IPS-20b (cell line): ENCODE measurements around the gene GIMAP4.
"Not testable (repeated sequence)": the region's sequence is repeated elsewhere in the genome, so short reads cannot be mapped to it uniquely, and the experiment has no call there.

ENCODE experiments used
- H3K27ac ChIP-seq: one replicate; pipeline ENCODE4 v1.5.1; 2013; ENCODE audit warnings: low read length
- H3K27me3 ChIP-seq: 2 replicates; pipeline ENCODE4 v1.6.1; 2013; ENCODE audit warnings: mild to moderate bottlenecking, low read length, inconsistent platforms; ENCODE audit not compliant: insufficient read depth
- H3K36me3 ChIP-seq: 2 replicates; pipeline ENCODE4 v1.6.1; 2013; ENCODE audit warnings: low read depth, mild to moderate bottlenecking, inconsistent platforms, low read length, moderate library complexity; ENCODE audit not compliant: insufficient read depth
- H3K4me1 ChIP-seq: 2 replicates; pipeline ENCODE4 v1.6.1; 2013; ENCODE audit warnings: mild to moderate bottlenecking, control low read depth, inconsistent platforms, low read length, moderate library complexity; ENCODE audit not compliant: insufficient read depth
- H3K4me3 ChIP-seq: 2 replicates; pipeline ENCODE4 v1.5.1; 2013; ENCODE audit warnings: mild to moderate bottlenecking, low read length, inconsistent platforms
- H3K9ac ChIP-seq: 2 replicates; pipeline ENCODE4 v1.6.1; 2013; ENCODE audit warnings: low read depth, mild to moderate bottlenecking, inconsistent platforms, low read length, moderate library complexity
- H3K9me3 ChIP-seq: 2 replicates; pipeline ENCODE4 v1.6.1; 2013; ENCODE audit warnings: mild to moderate bottlenecking, low read depth, low read length, inconsistent platforms; ENCODE audit not compliant: insufficient read depth

GIMAP4 gene

DNA sequence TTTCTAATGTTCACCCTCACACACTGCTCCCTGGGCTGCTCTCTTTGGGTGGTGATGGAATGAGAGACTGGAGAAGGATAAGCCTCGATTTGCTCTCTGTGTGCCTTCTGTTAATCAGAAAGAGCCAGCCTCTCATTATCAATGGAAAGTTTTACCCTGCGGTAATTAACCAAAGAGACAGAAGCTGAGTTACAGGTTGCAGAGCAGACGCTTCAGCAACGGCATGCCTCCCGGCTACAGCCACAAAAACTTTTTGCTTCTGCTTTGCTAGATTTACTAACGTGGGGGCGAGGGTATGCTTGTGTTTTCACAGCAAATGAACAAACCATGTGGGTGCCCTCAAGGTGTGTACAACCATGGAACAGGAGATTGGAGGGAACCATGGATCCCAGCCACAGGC, 18.0 kb downstream of the GIMAP4 start:
- H3K27ac ChIP-seq: no peak overlapping the region
- H3K9me3 ChIP-seq: peaks cover 11% of the 10 kb centered on the region
- no peak overlapping the region for H3K4me3 ChIP-seq
- H3K4me1 ChIP-seq: no peaks in the 10 kb centered on the region
- no peak overlapping the region for H3K9ac ChIP-seq
- no peaks in the 10 kb centered on the region; the same call in 1 of the 2 replicates for H3K27me3 ChIP-seq
- no peaks in the 10 kb centered on the region for H3K36me3 ChIP-seq

DNA sequence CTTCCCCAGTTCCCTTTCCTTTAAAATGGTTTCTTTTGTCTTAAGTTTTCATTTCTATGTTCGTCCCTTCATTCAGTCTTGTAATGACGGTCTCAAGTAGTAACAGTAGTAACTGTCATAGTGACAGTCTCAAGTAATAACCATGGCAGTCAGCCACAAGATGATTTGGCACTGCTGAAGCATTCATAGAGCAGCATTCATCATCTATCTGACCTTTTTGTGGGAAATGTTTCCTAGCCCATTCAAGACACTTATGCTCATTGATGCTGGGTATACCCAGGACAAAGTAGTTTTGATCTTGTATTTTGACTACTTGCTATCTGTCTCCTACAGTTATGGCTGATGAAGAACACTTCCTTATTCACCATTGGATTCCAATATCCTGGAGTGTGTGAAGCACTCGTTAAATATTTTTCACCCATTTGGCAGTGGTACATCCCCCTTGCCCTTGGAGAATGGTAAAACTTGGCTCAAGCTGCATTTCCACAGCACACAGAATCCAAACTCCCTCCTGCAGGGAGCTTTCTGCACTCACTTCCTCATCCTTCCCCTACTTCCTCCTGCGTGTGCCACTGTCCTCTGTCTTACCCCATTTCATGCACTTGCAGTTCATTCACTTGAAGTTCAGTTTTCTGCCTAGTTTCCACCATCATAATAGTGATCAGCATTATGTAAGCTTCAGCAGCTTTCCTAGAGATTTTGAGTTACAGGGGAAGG, 19.0 kb downstream of the GIMAP4 start:
- H3K9ac ChIP-seq: no peak overlapping the region
- peaks cover 3% of the 10 kb centered on the region; the same call in 1 of the 2 replicates for H3K9me3 ChIP-seq
- no peak overlapping the region for H3K4me3 ChIP-seq
- no peaks in the 10 kb centered on the region; the same call in 1 of the 2 replicates for H3K27me3 ChIP-seq
- no peak overlapping the region for H3K27ac ChIP-seq
- H3K36me3 ChIP-seq: no peaks in the 10 kb centered on the region
- no peaks in the 10 kb centered on the region for H3K4me1 ChIP-seq

DNA sequence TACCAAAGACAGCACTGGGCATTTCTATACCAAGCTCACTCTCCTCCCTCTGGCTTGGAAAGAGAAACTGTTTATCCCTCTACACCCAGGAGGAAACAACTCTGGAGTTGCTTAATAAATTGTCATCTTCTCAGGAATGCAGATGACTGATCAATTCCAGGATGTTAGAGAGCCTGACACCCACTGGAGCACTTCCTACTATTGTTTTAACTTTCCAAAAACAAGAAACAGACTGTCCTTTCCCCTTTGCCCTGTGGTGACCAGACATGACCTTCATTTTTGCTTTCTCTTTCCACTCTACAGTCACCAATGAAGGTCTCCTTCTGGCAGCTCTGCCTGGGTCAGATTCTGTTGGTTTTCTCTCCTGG, 19.6 kb downstream of the GIMAP4 start:
- Histone ChIP-seq H3K4me3 (no peak overlapping the region), H3K9ac (no peak overlapping the region)

DNA sequence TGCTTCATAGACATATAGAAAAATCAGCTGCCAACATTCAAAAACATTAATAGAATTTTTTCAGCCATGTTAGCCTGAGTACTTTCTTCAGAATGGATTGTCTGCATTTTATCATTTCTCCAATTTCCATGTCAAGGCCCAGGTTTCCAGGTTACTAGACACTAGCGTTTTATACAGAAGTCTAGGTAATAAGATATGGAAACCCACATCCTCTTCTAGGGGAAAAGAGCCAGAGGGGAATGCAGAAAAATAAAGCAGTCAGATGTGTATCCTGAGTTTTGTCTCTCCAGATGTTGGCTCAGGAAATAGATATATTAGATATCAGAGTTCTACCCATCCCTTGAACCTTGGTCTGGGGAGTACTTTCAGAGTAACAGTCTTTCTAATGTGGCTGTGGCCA, 20.4 kb downstream of the GIMAP4 start:
- H3K27me3 ChIP-seq: no peaks in the 10 kb centered on the region; the same call in 1 of the 2 replicates
- H3K4me1 ChIP-seq: no peaks in the 10 kb centered on the region
- H3K36me3 ChIP-seq: no peaks in the 10 kb centered on the region
- no peak overlapping the region for H3K9ac ChIP-seq
- H3K27ac ChIP-seq: no peak overlapping the region
- H3K9me3 ChIP-seq: no peaks in the 10 kb centered on the region; the same call in 1 of the 2 replicates
- H3K4me3 ChIP-seq: no peak overlapping the region

More for the DNA sequence above, 19.6 kb downstream of the GIMAP4 start:
- H3K27me3 ChIP-seq: no peaks in the 10 kb centered on the region; the same call in 1 of the 2 replicates
- H3K27ac ChIP-seq: no peak overlapping the region
- H3K4me1 ChIP-seq: no peaks in the 10 kb centered on the region
- H3K9me3 ChIP-seq: no peaks in the 10 kb centered on the region; the same call in 1 of the 2 replicates
- H3K36me3 ChIP-seq: no peaks in the 10 kb centered on the region

DNA sequence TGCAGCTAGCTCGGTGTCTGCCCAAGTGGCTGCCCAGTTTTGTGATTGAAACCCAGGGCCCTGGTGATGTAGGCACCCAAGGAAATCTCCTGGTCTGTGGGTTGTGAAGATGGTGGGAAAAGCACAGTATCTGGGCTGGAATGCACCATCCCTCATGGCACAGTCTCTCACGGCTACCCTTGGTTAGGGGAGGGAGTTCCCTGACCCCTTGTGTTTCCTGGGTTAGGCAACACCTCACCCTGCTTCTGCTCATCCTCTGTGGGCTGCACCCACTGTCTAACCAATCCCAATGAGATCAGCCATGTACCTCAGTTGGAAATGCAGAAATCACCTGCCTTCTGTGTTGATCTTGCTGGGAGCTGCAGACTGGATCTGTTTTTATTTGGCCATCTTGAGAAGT, 27.6 kb downstream of the GIMAP4 start:
- no peaks in the 10 kb centered on the region for H3K36me3 ChIP-seq
- no peak overlapping the region for H3K27ac ChIP-seq
- H3K9ac ChIP-seq: no peak overlapping the region
- H3K4me3 ChIP-seq: no peak overlapping the region
- H3K27me3 ChIP-seq: no peaks in the 10 kb centered on the region
- H3K4me1 ChIP-seq: no peaks in the 10 kb centered on the region
- H3K9me3 ChIP-seq: peaks cover 38% of the 10 kb centered on the region

DNA sequence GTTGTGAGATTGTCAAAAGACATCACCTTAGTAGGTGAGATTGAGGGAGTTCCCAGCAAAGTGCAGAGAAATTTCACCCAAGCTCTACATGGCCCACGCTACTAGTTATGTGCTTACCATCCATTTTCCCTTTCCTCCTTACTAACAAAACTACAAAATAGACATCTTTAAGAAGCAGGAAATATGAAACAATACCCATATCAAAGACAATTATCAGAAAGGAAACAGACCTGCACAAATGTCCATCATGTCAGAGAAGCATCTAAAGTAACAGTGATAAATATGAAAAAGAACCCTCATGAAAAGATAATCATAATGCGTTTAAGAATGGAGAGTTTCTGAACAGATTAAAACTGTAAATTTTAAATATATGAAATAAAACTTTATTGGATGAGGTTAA, 28.2 kb downstream of the GIMAP4 start:
- Histone ChIP-seq H3K9me3 (peaks cover 38% of the 10 kb centered on the region), H3K4me3 (no peak overlapping the region), H3K27ac (no peak overlapping the region), H3K4me1 (no peaks in the 10 kb centered on the region), H3K36me3 (no peaks in the 10 kb centered on the region), H3K9ac (no peak overlapping the region), H3K27me3 (no peaks in the 10 kb centered on the region)

DNA sequence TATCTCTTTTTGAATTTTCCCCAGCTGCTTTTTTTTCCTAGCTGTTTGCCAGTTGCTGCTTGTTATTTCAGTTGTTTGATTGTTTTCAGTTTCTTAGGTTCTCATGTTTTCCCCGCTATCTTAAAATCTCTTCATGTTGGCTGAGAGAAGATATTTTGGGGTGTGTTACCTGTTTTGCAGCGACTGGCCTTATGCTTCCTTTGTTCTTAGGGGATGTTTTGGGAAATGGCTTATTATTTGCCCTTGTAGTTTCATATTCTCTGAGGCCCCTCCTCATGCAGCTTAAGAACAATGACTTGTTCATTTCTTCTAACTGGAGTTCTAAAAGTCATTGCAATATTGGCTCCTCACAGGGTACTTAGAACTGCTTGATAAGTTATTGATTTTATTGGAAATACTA, 36.4 kb downstream of the GIMAP4 start:
- not testable (repeated sequence) for H3K4me3 ChIP-seq, H3K9me3 ChIP-seq, H3K27ac ChIP-seq, H3K9ac ChIP-seq, H3K27me3 ChIP-seq, H3K36me3 ChIP-seq, H3K4me1 ChIP-seq

DNA sequence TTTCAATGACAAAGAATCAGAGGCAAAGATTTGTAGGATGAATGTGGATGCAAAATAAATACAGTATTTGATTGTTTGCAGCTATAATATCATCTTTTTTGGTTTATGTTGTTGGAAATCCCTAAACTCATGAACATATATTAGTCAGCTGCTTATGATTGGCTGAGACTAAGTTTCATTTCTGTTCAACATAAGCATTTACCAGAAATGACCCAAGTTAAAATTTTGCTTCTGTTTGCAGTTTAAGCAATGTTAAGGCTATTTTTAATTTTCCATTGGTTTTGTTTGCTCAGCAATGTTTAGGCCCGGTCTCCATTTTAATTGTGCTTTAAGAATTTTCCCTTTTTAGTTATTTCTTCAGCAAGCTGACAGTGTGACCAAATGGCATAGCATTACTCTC, 43.0 kb downstream of the GIMAP4 start:
- no peaks in the 10 kb centered on the region for H3K27me3 ChIP-seq
- H3K4me1 ChIP-seq: no peaks in the 10 kb centered on the region
- no peak overlapping the region for H3K4me3 ChIP-seq
- H3K27ac ChIP-seq: no peak overlapping the region
- peaks cover 8% of the 10 kb centered on the region; the same call in 1 of the 2 replicates for H3K9me3 ChIP-seq
- H3K9ac ChIP-seq: no peak overlapping the region
- no peaks in the 10 kb centered on the region for H3K36me3 ChIP-seq

DNA sequence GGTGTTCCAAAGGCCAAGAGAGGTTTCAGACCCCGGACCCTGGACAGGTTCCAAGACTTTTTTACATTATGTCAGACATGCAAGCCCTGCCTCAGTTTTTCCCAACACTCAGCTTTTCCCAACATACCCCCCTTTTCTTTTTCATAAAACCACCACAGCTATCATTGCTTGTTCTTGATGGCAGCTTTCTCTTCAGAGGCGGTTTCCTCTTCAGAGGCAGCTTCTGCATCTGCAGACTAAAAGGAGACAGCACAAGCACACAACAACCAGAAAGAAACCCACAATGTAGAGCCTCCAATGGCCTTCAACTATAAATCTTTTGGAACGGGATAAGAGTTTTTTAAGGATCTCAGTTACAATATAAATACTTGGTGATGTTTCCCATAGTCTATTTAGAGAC, 45.7 kb downstream of the GIMAP4 start:
- Histone ChIP-seq H3K27ac (no peak overlapping the region), H3K36me3 (no peaks in the 10 kb centered on the region), H3K4me3 (no peak overlapping the region), H3K27me3 (no peaks in the 10 kb centered on the region), H3K4me1 (no peaks in the 10 kb centered on the region), H3K9ac (no peak overlapping the region), H3K9me3 (no peaks in the 10 kb centered on the region)

DNA sequence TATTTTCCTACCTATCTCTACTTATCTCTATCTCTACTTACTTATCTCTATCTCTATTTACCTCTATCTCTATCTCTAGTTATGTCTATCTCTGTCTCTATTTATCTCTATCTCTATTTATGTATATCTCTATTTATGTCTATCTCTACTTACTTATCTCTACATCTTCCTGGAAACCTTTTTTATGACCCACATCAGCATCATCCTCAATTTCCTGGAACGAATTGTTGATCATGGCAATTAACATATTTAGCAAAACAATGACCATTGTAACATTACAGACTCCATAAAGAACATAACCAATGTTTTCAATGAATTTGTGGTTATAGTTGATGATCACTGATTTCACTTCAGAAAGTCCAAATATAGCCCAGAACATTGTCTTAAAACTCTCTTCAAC, 46.7 kb downstream of the GIMAP4 start:
- H3K9ac ChIP-seq: no peak overlapping the region
- H3K9me3 ChIP-seq: no peaks in the 10 kb centered on the region
- H3K36me3 ChIP-seq: no peaks in the 10 kb centered on the region
- no peak overlapping the region for H3K4me3 ChIP-seq
- no peaks in the 10 kb centered on the region for H3K4me1 ChIP-seq
- no peaks in the 10 kb centered on the region for H3K27me3 ChIP-seq
- H3K27ac ChIP-seq: no peak overlapping the region

DNA sequence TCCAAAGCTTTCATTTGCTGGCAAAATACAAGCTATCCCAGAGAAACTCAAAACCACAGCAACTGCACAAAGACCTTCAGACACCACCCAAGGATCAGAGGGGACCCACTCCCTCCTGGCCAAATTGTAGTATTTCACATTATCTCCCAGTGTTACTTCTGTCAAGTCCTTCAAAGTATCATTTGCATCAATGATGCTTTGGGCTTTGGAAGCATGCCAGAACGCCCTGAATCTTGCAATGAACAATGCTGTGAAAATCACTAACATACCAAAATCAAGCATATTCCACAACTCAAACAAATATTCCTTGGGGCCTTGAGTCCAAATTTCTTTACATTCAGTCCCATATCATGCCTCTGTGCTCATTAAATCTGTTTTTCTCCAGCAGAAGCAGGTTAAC, 47.2 kb downstream of the GIMAP4 start:
- not testable (repeated sequence) for H3K27me3 ChIP-seq, H3K9ac ChIP-seq, H3K36me3 ChIP-seq, H3K4me1 ChIP-seq, H3K4me3 ChIP-seq, H3K27ac ChIP-seq, H3K9me3 ChIP-seq

DNA sequence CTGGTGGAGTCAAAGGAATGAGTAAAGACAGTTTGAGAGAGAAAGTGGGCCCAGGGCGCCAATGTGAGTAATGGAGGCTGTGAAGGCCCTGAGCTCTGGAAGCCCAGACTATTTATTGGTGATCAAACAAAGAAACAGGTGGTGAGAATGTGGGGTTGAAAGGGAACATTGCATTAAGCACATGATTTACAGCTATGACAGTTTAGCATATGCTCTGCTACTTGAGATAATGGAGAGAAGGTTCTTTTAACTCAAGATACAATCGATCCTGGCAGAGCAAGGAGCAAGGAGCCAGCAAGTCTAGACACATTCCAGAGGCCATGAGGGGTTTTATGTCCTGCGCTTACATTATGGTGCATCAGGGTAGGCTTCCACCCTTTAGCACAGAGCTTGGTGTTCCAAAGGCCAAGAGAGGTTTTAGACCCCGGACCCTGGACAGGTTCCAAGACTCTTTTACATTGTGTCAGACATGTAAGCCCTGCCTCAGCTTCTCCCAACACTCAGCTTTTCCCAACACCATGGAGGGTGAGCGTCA, 48.1 kb downstream of the GIMAP4 start:
- not testable (repeated sequence) for H3K9me3 ChIP-seq, H3K4me1 ChIP-seq, H3K36me3 ChIP-seq, H3K27ac ChIP-seq, H3K9ac ChIP-seq, H3K27me3 ChIP-seq, H3K4me3 ChIP-seq
